Lung (tissue), 12 donors: ENCODE results near the gene LYPD6B. TPM values are rescaled to one million over a fixed set of nuclear protein-coding genes. Genes with fewer than 3 reads are reported as not detected.

Source experiments
- ATAC-seq: fragments of 200-7000 bp; cut with Tn5 transposase; one replicate; pipeline ENCODE4 v1.9.1; 2020; ENCODE audit warnings: moderate number of reproducible peaks; ENCODE audit not compliant: insufficient read depth, low FRiP score
- DNase-seq, 3 donors: peaks; one replicate each; pipeline ENCODE4 v3.0.0-alpha.2; 2013 to 2017
- H3K27ac ChIP-seq, 2 donors: one replicate each; pipeline ENCODE4 v1.5.1; 2013; ENCODE audit warnings: mild to moderate bottlenecking in 2 of 2, moderate library complexity in 2 of 2, control low read depth in 1 of 2, inconsistent platforms in 1 of 2, low read depth in 1 of 2, low read length in 1 of 2
- H3K27me3 ChIP-seq, 3 donors: one replicate each; pipeline ENCODE4 v1.5.1; 2013; ENCODE audit warnings: low read length in 2 of 3; ENCODE audit not compliant: control insufficient read depth in 3 of 3, insufficient read depth in 3 of 3
- H3K36me3 ChIP-seq, 4 donors: one replicate each; pipeline ENCODE4 v1.5.1; 2013; ENCODE audit warnings: low read length in 4 of 4, mild to moderate bottlenecking in 1 of 4, moderate library complexity in 1 of 4; ENCODE audit not compliant: control insufficient read depth in 4 of 4, insufficient read depth in 4 of 4
- H3K4me1 ChIP-seq, 5 donors: one replicate each; pipeline ENCODE4 v1.5.1; 2013; ENCODE audit warnings: low read length in 5 of 5, mild to moderate bottlenecking in 2 of 5, moderate library complexity in 1 of 5; ENCODE audit not compliant: control insufficient read depth in 5 of 5, insufficient read depth in 5 of 5
- H3K4me3 ChIP-seq: one replicate; pipeline ENCODE4 v1.5.1; 2013; ENCODE audit warnings: mild to moderate bottlenecking, control low read depth, moderate library complexity
- H3K9ac ChIP-seq, 2 donors: one replicate each; pipeline ENCODE4 v1.5.1; 2013; ENCODE audit warnings: low read length in 2 of 2, control low read depth in 1 of 2; ENCODE audit not compliant: insufficient read depth in 1 of 2
- H3K9me3 ChIP-seq, 4 donors: one replicate each; pipeline ENCODE4 v1.5.1; 2013; ENCODE audit warnings: low read length in 3 of 4, mild to moderate bottlenecking in 1 of 4, moderate library complexity in 1 of 4; ENCODE audit not compliant: control insufficient read depth in 4 of 4, insufficient read depth in 3 of 4
- CTCF ChIP-seq: IDR thresholded peaks from 2 replicates; pipeline ENCODE4 v1.5.1; 2012; ENCODE audit warnings: mild to moderate bottlenecking; ENCODE audit errors: control extremely low read depth, extremely low read depth
- WGBS, 2 donors: extraction: QIAGEN DNeasy Blood & Tissue Kit; methylation state at CpG; one replicate each; pipeline ENCODE4 v1.1.7; 2013; 5-methylcytosine and 5-hydroxymethylcytosine counted together
- polyA plus RNA-seq, 2 donors: library from polyadenylated mRNA; stranded (reverse); fragments of 200-250 nt; gene quantifications; one replicate each; pipeline ENCODE4 v1.2.1, GENCODE V29; 2013
- total RNA-seq, 2 donors: library from RNA; depleted of rRNA in 1 of 2; stranded (reverse); fragments of >200 nt in 1 of 2; gene quantifications; one replicate each; pipeline ENCODE4 v1.2.1, GENCODE V29; 2014 to 2021
- donor health status: control.
- donor health status: control.
- donor health status: Bipolar disorder and iron deficiency.
- donor health status: healthy.
- donor health status: DM: yes; HTN: yes; CAD: no.

LYPD6B gene
- total and polyA plus RNA-seq, 4 donors, result 2.5 to 12.4 (median 3.4) TPM

GRCh38 chr2:149017116-149017985 is 21.1 kb upstream of the LYPD6B start:
- Histone ChIP-seq H3K9me3 (no peaks in the 10 kb centered on the region), H3K27ac (no peak overlapping the region), H3K4me1 (peaks cover 0 to 11% (median 0%) of the 10 kb centered on the region in 5 donors), H3K4me3 (no peak overlapping the region), H3K27me3 (no peaks in the 10 kb centered on the region), H3K36me3 (no peaks in the 10 kb centered on the region), H3K9ac (no peak overlapping the region)
- peak; percentile 81 for TF ChIP-seq CTCF
- DNase-seq (peak; percentile 87 to 94 (median 93)), ATAC-seq (peak; percentile 59)
- 47% methylated on average over 14 of the region's 14 CpGs for WGBS, 2 donors

GRCh38 chr2:149018981-149019380 is 19.5 kb upstream of the LYPD6B start:
- DNase-seq (no peak), ATAC-seq (no peak)
- WGBS, 2 donors, result 59 to 71% methylated on average over 3 of the region's 3 CpGs

GRCh38 chr2:149019768-149020167 is 18.7 kb upstream of the LYPD6B start:
- Histone ChIP-seq H3K4me3 (no peak overlapping the region), H3K27ac (no peak overlapping the region), H3K9ac (no peak overlapping the region), H3K36me3 (no peaks in the 10 kb centered on the region), H3K27me3 (no peaks in the 10 kb centered on the region), H3K4me1 (peaks cover 0 to 11% (median 0%) of the 10 kb centered on the region in 5 donors), H3K9me3 (no peaks in the 10 kb centered on the region)
- DNase-seq (peak in 1 of 3 donors; percentile 29), ATAC-seq (peak; percentile 19)
- no peak for TF ChIP-seq CTCF
- WGBS, 2 donors, result 11 to 24% methylated on average over 2 of the region's 2 CpGs

More at GRCh38 chr2:149018981-149019380, 19.5 kb upstream of the LYPD6B start:
- TF ChIP-seq CTCF, result no peak
- H3K4me3 ChIP-seq, result no peak overlapping the region
- H3K4me1 ChIP-seq, result peaks cover 0 to 11% (median 0%) of the 10 kb centered on the region in 5 donors
- H3K27ac ChIP-seq, result no peak overlapping the region
- H3K9ac ChIP-seq, result no peak overlapping the region
- no peaks in the 10 kb centered on the region for H3K27me3 ChIP-seq
- no peaks in the 10 kb centered on the region for H3K36me3 ChIP-seq
- no peaks in the 10 kb centered on the region for H3K9me3 ChIP-seq
